ENCODE results near the gene SMG6. TPM values are rescaled to one million over a fixed set of nuclear protein-coding genes. Genes with fewer than 3 reads are reported as not detected.

The SMG6 gene
- total and polyA plus RNA-seq, 2 of the 13 experiments (the other 11 are each of a cell fraction or from before 2014, with no cell fraction given): 4.6 to 14.6 TPM

- TF ChIP-seq ZNF20 (CRISPR knock-in tag; IDR thresholded peaks at IDR 0.05) (no peak), ZFAT (CRISPR knock-in tag; conservative IDR thresholded peaks at IDR 0.05) (no peak), DBP (CRISPR knock-in tag; IDR thresholded peaks at IDR 0.05; ENCODE audit: not compliant biosample characterization) (no peak), ZNF589 (CRISPR knock-in tag; conservative IDR thresholded peaks at IDR 0.05) (peak; percentile 78), ZKSCAN1 (IDR thresholded peaks at IDR 0.05; ENCODE audit: low read length) (no peak), ZNF350 (CRISPR knock-in tag; IDR thresholded peaks at IDR 0.05; ENCODE audit: borderline replicate concordance, low read depth) (peak; percentile 49; the same call in 1 of the 2 replicates), ZNF317 (CRISPR knock-in tag; IDR thresholded peaks at IDR 0.05) (no peak), MLXIP (CRISPR knock-in tag; IDR thresholded peaks at IDR 0.05; ENCODE audit: borderline replicate concordance) (no peak), ZNF737 (CRISPR knock-in tag; IDR thresholded peaks at IDR 0.05; ENCODE audit: borderline replicate concordance) (no peak), TFAP4 (IDR thresholded peaks at IDR 0.05; ENCODE audit: borderline replicate concordance, low read depth) (no peak), NFIB (CRISPR knock-in tag; IDR thresholded peaks at IDR 0.05; ENCODE audit: borderline replicate concordance) (no peak), ZNF234 (CRISPR knock-in tag; conservative IDR thresholded peaks at IDR 0.05) (no peak), DNMT1 (CRISPR knock-in tag; IDR thresholded peaks at IDR 0.05) (no peak), MXD4 (CRISPR knock-in tag; IDR thresholded peaks at IDR 0.05) (no peak), KLF16 (CRISPR knock-in tag; IDR thresholded peaks at IDR 0.05) (0 out of 4 replicates have a peak, but pooled peaks of 1 of the 2 experiments have one; percentile 53), ZNF460 (CRISPR knock-in tag; IDR thresholded peaks at IDR 0.05; ENCODE audit: borderline replicate concordance) (no peak; the same call in 1 of the 2 replicates), ZNF543 (CRISPR knock-in tag; IDR thresholded peaks at IDR 0.05) (peak; percentile 77; the same call in 1 of the 2 replicates), DMAP1 (CRISPR knock-in tag; IDR thresholded peaks at IDR 0.05) (peak; percentile 66; the same call in 1 of the 2 replicates), HOXA7 (CRISPR knock-in tag; IDR thresholded peaks at IDR 0.05) (no peak), ZNF782 (CRISPR knock-in tag; IDR thresholded peaks at IDR 0.05; ENCODE audit: borderline replicate concordance) (peak; percentile 84; the same call in 1 of the 2 replicates), MAZ (IDR thresholded peaks at IDR 0.05; ENCODE audit: borderline replicate concordance, low read depth, low read length) (peak; percentile 52; the same call in 1 of the 2 replicates), MAZ (CRISPR knock-in tag; IDR thresholded peaks at IDR 0.05; ENCODE audit: low read depth) (peak; percentile 75), CEBPG (CRISPR knock-in tag; IDR thresholded peaks at IDR 0.05) (no peak)
- TF ChIP-seq, protein P1, sequence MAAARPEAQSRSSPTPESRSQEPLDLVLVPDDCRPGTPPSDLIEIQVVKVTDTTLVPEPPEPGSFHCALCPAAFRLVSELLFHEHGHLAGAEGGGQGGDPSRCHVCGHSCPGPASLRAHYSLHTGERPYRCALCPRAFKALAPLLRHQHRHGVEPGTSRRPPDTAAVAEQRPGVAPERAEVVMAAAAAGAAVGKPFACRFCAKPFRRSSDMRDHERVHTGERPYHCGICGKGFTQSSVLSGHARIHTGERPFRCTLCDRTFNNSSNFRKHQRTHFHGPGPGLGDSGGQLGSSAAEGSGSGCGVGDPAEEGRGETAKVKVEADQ (CRISPR knock-in tag; IDR thresholded peaks at IDR 0.05; ENCODE audit: borderline replicate concordance): no peak
- TF ChIP-seq, protein P2, sequence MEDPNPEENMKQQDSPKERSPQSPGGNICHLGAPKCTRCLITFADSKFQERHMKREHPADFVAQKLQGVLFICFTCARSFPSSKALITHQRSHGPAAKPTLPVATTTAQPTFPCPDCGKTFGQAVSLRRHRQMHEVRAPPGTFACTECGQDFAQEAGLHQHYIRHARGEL (CRISPR knock-in tag; IDR thresholded peaks at IDR 0.05): no peak
Measured at GRCh38 chr17:2041561-2042389, 261.8 kb downstream of the SMG6 start, which contains the start of gene OVCA2 (continued).

All from HepG2 (cell line).